Glomerular endothelial cell (primary cell): Measurements from ENCODE around the gene STAT3. TPM values are rescaled to one million over a fixed set of nuclear protein-coding genes. Genes with fewer than 3 reads are reported as not detected.
"Not testable (repeated sequence)": the region's sequence is repeated elsewhere in the genome, so short reads cannot be mapped to it uniquely, and the experiment has no call there.

ENCODE experiments used
- DNase-seq: peaks from one replicate; pipeline ENCODE4 v3.0.0-alpha.2; 2011; ENCODE audit warnings: low read depth, low spot score; ENCODE audit errors: extremely low read depth
- total RNA-seq: library from RNA; depleted of rRNA; stranded (reverse); fragments of >200 nt; gene quantifications from 2 replicates; pipeline ENCODE4 v1.2.3, GENCODE V29; 2015

The STAT3 gene
- total RNA-seq, 1 donor from 2014 or later, result 186 TPM

DNA sequence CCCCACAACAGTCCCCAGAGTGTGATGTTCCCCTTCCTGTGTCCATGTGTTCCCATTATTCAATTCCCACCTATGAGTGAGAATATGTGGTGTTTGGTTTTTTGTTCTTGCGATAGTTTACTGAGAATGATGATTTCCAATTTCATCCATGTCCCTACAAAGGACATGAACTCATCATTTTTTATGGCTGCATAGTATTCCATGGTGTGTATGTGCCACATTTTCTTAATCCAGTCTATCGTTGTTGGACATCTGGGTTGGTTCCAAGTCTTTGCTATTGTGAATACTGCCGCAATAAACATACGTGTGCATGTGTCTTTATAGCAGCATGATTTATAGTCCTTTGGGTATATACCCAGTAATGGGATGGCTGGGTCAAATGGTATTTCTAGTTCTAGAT, 123.9 kb downstream of the STAT3 start:
- DNase-seq, result not testable (repeated sequence)

Other genes starting within 250 kb of the STAT3 start
- gene RAB5C, start 233.5 kb downstream of the STAT3 start, total RNA-seq, result 224 and 227 TPM in 2 replicates
- 0.05 and 0.70 TPM in 2 replicates for gene KCNH4, start 207.3 kb downstream of the STAT3 start, total RNA-seq
- gene HCRT, start 203.0 kb downstream of the STAT3 start, total RNA-seq, result not detected in 2 replicates
- gene GHDC, start 193.9 kb downstream of the STAT3 start, total RNA-seq, result 13.7 and 14.3 TPM in 2 replicates
- gene STAT5B, start 112.1 kb downstream of the STAT3 start, total RNA-seq, result 31.0 and 48.5 TPM in 2 replicates
- gene STAT5A, start 99.9 kb downstream of the STAT3 start, total RNA-seq, result 14.6 and 21.9 TPM in 2 replicates
- gene CAVIN1, start 34.8 kb upstream of the STAT3 start, total RNA-seq, result 741 and 765 TPM in 2 replicates
- gene ATP6V0A1, start 70.4 kb upstream of the STAT3 start, total RNA-seq, result 41.0 and 44.1 TPM in 2 replicates
- 88.8 and 103 TPM in 2 replicates for gene NAGLU, start 147.8 kb upstream of the STAT3 start, total RNA-seq
- 0.44 and 1.1 TPM in 2 replicates for gene HSD17B1, start 164.5 kb upstream of the STAT3 start, total RNA-seq
- gene COASY, start 173.7 kb upstream of the STAT3 start, total RNA-seq, result 30.3 and 30.8 TPM in 2 replicates
- gene MLX, start 178.7 kb upstream of the STAT3 start, total RNA-seq, result 27.1 and 30.0 TPM in 2 replicates
- gene PSMC3IP, start 189.3 kb upstream of the STAT3 start, total RNA-seq, result 2.7 and 5.2 TPM in 2 replicates
- gene RETREG3, start 220.9 kb upstream of the STAT3 start, total RNA-seq, result 47.4 and 52.6 TPM in 2 replicates
- gene TUBG1, start 221.2 kb upstream of the STAT3 start, total RNA-seq, result 58.9 and 75.8 TPM in 2 replicates